ENCODE measurements around the gene ITSN1. TPM values are rescaled to one million over a fixed set of nuclear protein-coding genes. Genes with fewer than 3 reads are reported as not detected.

The ITSN1 gene
- total and polyA plus RNA-seq, 12 donors: 20.0 to 60.5 (median 36.7) TPM

DNA sequence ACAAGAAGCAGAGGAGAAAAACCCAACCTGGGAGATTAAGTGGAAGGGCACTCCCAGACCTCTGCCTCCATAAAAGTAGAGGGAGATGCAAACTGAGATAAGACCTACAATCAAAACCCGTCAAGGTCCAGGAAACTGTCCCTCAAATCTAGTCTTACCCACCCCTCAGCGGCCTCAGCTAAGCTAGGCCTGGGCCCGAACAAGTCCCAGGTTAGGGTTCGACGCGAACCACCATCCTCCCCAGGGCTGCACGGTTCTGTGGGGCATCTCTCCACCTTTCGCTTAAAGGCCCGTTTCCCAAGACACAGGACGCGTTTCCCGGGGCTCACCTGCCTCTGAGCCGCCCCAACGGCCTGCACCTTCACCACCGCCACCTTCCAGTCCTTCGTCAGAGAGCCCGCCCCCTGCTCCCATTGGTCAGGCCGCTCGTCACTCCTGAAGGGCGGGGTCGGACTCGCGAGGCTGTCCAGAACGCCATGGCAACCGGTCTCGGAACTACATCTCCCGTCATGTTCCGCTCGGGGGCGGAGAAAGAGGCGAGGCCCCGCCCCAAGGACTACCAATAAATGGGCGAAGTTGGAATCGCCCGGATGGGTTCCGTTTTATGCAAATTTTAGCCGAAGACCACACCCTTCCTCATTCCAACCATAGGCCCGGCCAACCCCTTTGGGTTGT is 812 bp upstream of the ITSN1 start, which contains the start of gene CRYZL1:
CRYZL1 (minus strand) TSS at position 390 of the 675 bp plus-strand sequence. CDS start 10,190 bp downstream, outside the sequence.
- WGBS, 4 donors: 0% methylated on average over 27 to 38 of the region's 38 CpGs
- Histone ChIP-seq H3K27me3 (no peaks in the 10 kb centered on the region), H3K27ac (peak within 1 kb of the TSS; percentile 64 to 86 (median 84)), H3K9me3 (replicated peaks in 1 of 3) (no peaks in the 10 kb centered on the region), H3K4me1 (replicated peaks in 1 of 2) (peaks cover 12 to 26% of the 10 kb centered on the region in 2 donors), H3K36me3 (replicated peaks in 1 of 2) (no peaks in the 10 kb centered on the region), H3K4me3 (peak within 1 kb of the TSS; percentile 59 to 96 (median 75))
- peak; percentile 100 for DNase-seq
- intact Hi-C loops (cut with DNase I): loop anchor here (5.0 to 10.0 kb wide), 3 partner anchors 173 to 261 kb away; no protein-coding TSS in a partner anchor
- TF ChIP-seq POLR2A (IDR thresholded peaks at IDR 0.05): peak; percentile 43 to 61
- TF ChIP-seq, protein P1, sequence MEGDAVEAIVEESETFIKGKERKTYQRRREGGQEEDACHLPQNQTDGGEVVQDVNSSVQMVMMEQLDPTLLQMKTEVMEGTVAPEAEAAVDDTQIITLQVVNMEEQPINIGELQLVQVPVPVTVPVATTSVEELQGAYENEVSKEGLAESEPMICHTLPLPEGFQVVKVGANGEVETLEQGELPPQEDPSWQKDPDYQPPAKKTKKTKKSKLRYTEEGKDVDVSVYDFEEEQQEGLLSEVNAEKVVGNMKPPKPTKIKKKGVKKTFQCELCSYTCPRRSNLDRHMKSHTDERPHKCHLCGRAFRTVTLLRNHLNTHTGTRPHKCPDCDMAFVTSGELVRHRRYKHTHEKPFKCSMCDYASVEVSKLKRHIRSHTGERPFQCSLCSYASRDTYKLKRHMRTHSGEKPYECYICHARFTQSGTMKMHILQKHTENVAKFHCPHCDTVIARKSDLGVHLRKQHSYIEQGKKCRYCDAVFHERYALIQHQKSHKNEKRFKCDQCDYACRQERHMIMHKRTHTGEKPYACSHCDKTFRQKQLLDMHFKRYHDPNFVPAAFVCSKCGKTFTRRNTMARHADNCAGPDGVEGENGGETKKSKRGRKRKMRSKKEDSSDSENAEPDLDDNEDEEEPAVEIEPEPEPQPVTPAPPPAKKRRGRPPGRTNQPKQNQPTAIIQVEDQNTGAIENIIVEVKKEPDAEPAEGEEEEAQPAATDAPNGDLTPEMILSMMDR (IDR thresholded peaks at IDR 0.05): no peak

DNA sequence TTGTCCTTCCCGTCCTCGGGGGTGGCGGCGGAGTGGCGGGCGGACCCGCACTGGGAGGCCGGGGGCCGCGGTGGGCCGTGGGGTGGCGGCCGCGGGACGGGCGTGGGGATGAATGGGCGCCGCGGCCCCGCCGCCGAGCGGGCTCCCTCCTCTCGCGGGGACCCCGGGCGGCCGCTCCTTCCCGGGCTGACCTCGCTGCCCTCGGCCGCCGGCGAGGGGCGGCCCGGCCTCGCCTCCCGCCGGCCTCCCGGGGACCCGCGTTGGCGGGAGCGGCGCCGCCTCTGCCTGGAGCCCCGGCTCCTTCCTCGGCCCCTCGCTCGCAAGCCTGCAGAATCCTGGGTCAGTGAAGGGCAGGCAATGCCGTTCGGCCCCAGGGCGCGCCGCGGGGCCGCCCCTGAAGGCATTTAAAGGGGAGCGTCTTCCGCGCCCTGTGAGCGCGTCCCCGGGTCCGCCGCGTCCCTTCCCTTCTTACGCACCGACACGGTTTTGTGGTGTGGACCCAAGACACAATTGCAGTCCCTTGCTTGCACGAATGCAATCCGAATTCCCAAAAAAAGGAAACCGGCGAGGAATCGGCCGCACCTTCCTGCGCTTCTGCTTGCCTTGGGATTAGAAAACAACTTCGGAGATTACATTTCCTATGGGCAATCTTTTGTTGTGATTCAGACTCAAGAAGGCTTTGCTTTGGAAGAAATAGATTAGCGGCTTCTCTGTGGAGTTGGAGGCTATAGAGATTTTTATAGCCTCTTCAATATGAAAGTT is 776 bp downstream of the ITSN1 start:
- 0 to 1% (median 0%) methylated on average over 12 to 77 of the region's 78 CpGs for WGBS, 4 donors
- Histone ChIP-seq H3K27ac (peak overlapping the region; percentile 49 to 86 (median 84)), H3K4me1 (replicated peaks in 1 of 2) (peaks cover 12 to 35% of the 10 kb centered on the region in 2 donors), H3K4me3 (peak overlapping the region; percentile 59 to 96 (median 80)), H3K9me3 (replicated peaks in 1 of 3) (no peaks in the 10 kb centered on the region), H3K27me3 (no peaks in the 10 kb centered on the region), H3K36me3 (replicated peaks in 1 of 2) (no peaks in the 10 kb centered on the region)
- DNase-seq: peak; percentile 30 to 67 (median 46)
- peak in 1 of 2 donors; percentile 31 for TF ChIP-seq POLR2A (IDR thresholded peaks at IDR 0.05)
- TF ChIP-seq, protein P1 (IDR thresholded peaks at IDR 0.05): no peak
- intact Hi-C loops (cut with DNase I): loop anchor here (5.0 to 10.0 kb wide), 3 partner anchors 172 to 259 kb away; no protein-coding TSS in a partner anchor

- Histone ChIP-seq H3K4me3 (peak overlapping the region; percentile 48 to 96 (median 73)), H3K9me3 (replicated peaks in 1 of 3) (no peaks in the 10 kb centered on the region), H3K27ac (peak overlapping the region; percentile 49 to 86 (median 84)), H3K36me3 (replicated peaks in 1 of 2) (no peaks in the 10 kb centered on the region), H3K4me1 (replicated peaks in 1 of 2) (peaks cover 12 to 36% of the 10 kb centered on the region in 2 donors), H3K27me3 (no peaks in the 10 kb centered on the region)
- intact Hi-C loops (cut with DNase I): loop anchor here (5.0 to 10.0 kb wide), 3 partner anchors 171 to 259 kb away; no protein-coding TSS in a partner anchor
- peak in 1 of 7 donors; percentile 27 for DNase-seq
- WGBS, 4 donors: 7 to 11% (median 8%) methylated on average over 7 of the region's 7 CpGs
- TF ChIP-seq, protein P1 (IDR thresholded peaks at IDR 0.05): no peak
- peak in 1 of 2 donors; percentile 1 for TF ChIP-seq POLR2A (IDR thresholded peaks at IDR 0.05)
Observed at GRCh38 chr21:33643658-33644311, 1.5 kb downstream of the ITSN1 start.
